Measurements from ENCODE around the gene KCNB1. TPM values are rescaled to one million over a fixed set of nuclear protein-coding genes. Genes with fewer than 3 reads are reported as not detected.

Gene KCNB1
- total and polyA plus RNA-seq, 2 donors (not counting 1 experiment from before 2014, with no cell fraction given), result under 0.01 to 0.07 TPM

DNA sequence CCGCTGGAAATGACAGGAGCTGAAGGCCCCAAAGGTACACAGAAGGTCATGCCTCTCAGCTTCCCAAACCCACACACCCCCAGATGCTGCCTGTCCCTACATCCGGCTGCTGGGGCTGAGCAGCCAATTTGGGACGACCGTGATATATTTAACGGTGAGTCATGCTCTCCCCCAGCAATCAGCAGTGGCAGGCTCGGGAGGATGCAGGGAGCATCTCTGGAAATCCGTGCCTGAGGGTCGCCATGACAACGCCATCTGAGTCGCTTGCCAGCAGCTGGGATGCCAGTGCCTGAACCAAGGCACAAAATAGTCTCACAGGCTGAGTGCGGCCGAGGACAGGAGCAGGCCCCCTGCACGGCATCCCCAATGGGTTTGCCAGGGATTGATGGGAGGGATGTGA, 57.9 kb downstream of the KCNB1 start:
- Histone ChIP-seq H3K79me2 (ENCODE audit: control insufficient read depth, insufficient read depth, low read length) (no peaks in the 10 kb centered on the region), H4K20me1 (ENCODE audit: control insufficient read depth, extremely low read depth, insufficient read depth, low read length) (no peaks in the 10 kb centered on the region), H3K27ac (ENCODE audit: insufficient read depth, low read length) (no peak overlapping the region), H3K4me1 (ENCODE audit: control insufficient read depth, extremely low read depth, insufficient read depth, low read length) (no peaks in the 10 kb centered on the region), H3K9ac (ENCODE audit: insufficient read depth, low read length) (no peak overlapping the region), H3K4me3 (replicated peaks in 1 of 4; ENCODE audit: control extremely low read depth in 1 of 4, insufficient read depth in 1 of 4, low read depth in 3 of 4, low read length in 4 of 4) (no peak overlapping the region), H3K27me3 (ENCODE audit: control insufficient read depth, insufficient read depth, low read length) (peaks cover 27% of the 10 kb centered on the region), H3K4me2 (ENCODE audit: extremely low read depth, insufficient read depth, low read length) (no peak overlapping the region), H2AFZ (ENCODE audit: low read length) (no peak overlapping the region), H3K9me3 (ENCODE audit: control insufficient read depth, insufficient read depth, low read depth, low read length) (no peaks in the 10 kb centered on the region), H3K36me3 (ENCODE audit: control insufficient read depth, insufficient read depth, low read length) (no peaks in the 10 kb centered on the region)
- peak in 1 of 2 donors; percentile 8 for DNase-seq (ENCODE audit: low read depth in 2 of 2)
- TF ChIP-seq, protein P1, sequence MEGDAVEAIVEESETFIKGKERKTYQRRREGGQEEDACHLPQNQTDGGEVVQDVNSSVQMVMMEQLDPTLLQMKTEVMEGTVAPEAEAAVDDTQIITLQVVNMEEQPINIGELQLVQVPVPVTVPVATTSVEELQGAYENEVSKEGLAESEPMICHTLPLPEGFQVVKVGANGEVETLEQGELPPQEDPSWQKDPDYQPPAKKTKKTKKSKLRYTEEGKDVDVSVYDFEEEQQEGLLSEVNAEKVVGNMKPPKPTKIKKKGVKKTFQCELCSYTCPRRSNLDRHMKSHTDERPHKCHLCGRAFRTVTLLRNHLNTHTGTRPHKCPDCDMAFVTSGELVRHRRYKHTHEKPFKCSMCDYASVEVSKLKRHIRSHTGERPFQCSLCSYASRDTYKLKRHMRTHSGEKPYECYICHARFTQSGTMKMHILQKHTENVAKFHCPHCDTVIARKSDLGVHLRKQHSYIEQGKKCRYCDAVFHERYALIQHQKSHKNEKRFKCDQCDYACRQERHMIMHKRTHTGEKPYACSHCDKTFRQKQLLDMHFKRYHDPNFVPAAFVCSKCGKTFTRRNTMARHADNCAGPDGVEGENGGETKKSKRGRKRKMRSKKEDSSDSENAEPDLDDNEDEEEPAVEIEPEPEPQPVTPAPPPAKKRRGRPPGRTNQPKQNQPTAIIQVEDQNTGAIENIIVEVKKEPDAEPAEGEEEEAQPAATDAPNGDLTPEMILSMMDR (conservative IDR thresholded peaks at IDR 0.05 in 1 of 2, IDR thresholded peaks at IDR 0.05 in 1 of 2; ENCODE audit: low read depth in 1 of 2, low read length in 2 of 2), result no peak
- TF ChIP-seq EZH2 (IDR thresholded peaks at IDR 0.05; ENCODE audit: low read length, missing control alignments), result no peak

DNA sequence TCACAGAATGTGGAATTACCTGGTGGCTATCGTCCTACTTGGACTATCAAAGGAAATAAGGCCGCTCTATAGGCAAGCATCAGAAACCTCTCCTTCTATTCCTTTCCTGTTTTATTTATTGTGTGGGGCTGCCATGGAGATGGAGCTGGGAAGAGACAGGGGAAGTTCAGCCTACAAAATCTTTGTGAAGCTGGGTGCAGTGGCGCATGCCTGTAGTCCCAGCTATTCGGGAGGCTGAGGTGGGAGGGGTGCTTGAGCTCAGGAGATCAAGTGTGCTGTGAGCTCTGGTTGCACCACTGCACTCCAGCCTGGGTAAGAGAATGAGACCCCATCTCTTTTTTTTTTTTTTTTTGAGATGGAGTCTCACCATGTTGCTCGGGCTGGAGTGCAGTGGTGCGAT, 60.3 kb downstream of the KCNB1 start:
- H3K4me3 ChIP-seq (replicated peaks in 1 of 4; ENCODE audit: control extremely low read depth in 1 of 4, insufficient read depth in 1 of 4, low read depth in 3 of 4, low read length in 4 of 4), result no peak overlapping the region
- DNase-seq (ENCODE audit: low read depth in 2 of 2), result no peak
- no peaks in the 10 kb centered on the region for H4K20me1 ChIP-seq (ENCODE audit: control insufficient read depth, extremely low read depth, insufficient read depth, low read length)
- TF ChIP-seq, protein P1 (conservative IDR thresholded peaks at IDR 0.05 in 1 of 2, IDR thresholded peaks at IDR 0.05 in 1 of 2; ENCODE audit: low read depth in 1 of 2, low read length in 2 of 2), result no peak
- TF ChIP-seq EZH2 (IDR thresholded peaks at IDR 0.05; ENCODE audit: low read length, missing control alignments), result no peak
- H3K4me1 ChIP-seq (ENCODE audit: control insufficient read depth, extremely low read depth, insufficient read depth, low read length), result no peaks in the 10 kb centered on the region
- H3K9ac ChIP-seq (ENCODE audit: insufficient read depth, low read length), result no peak overlapping the region
- H3K27ac ChIP-seq (ENCODE audit: insufficient read depth, low read length), result no peak overlapping the region
- no peak overlapping the region for H2AFZ ChIP-seq (ENCODE audit: low read length)
- no peak overlapping the region for H3K4me2 ChIP-seq (ENCODE audit: extremely low read depth, insufficient read depth, low read length)
- no peaks in the 10 kb centered on the region for H3K9me3 ChIP-seq (ENCODE audit: control insufficient read depth, insufficient read depth, low read depth, low read length)
- no peaks in the 10 kb centered on the region for H3K36me3 ChIP-seq (ENCODE audit: control insufficient read depth, insufficient read depth, low read length)
- no peaks in the 10 kb centered on the region for H3K79me2 ChIP-seq (ENCODE audit: control insufficient read depth, insufficient read depth, low read length)
- H3K27me3 ChIP-seq (ENCODE audit: control insufficient read depth, insufficient read depth, low read length), result peaks cover 16% of the 10 kb centered on the region

DNA sequence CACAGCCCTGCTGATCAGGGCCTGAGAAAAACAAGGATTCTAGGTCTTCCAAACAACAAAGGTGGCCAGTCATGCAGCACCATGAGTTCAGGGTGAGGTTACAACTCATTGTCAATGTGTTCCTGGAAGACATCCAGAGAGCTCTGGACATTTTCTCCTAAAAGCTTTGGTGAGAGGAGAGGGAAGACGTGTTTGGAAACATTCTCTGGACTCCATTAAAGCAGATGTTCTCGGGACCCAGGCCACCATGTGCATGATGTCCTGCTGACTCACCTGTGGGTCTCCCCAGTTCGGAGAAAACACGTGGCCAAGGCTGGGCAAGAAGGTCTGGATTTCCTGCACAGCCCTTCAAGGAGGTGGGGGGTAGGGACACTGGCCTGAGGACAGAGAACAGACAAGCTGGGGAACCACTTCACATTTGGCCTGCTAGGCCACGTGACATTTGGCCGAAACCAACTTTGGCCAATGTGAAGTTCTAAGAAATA, 61.6 kb downstream of the KCNB1 start:
- no peak for DNase-seq (ENCODE audit: low read depth in 2 of 2)
- no peak for TF ChIP-seq EZH2 (IDR thresholded peaks at IDR 0.05; ENCODE audit: low read length, missing control alignments)
- TF ChIP-seq, protein P1 (conservative IDR thresholded peaks at IDR 0.05 in 1 of 2, IDR thresholded peaks at IDR 0.05 in 1 of 2; ENCODE audit: low read depth in 1 of 2, low read length in 2 of 2), result no peak
- Histone ChIP-seq H3K27me3 (ENCODE audit: control insufficient read depth, insufficient read depth, low read length) (peaks cover 10% of the 10 kb centered on the region), H4K20me1 (ENCODE audit: control insufficient read depth, extremely low read depth, insufficient read depth, low read length) (no peaks in the 10 kb centered on the region), H3K79me2 (ENCODE audit: control insufficient read depth, insufficient read depth, low read length) (no peaks in the 10 kb centered on the region), H3K9ac (ENCODE audit: insufficient read depth, low read length) (no peak overlapping the region), H3K4me2 (ENCODE audit: extremely low read depth, insufficient read depth, low read length) (no peak overlapping the region), H3K4me1 (ENCODE audit: control insufficient read depth, extremely low read depth, insufficient read depth, low read length) (no peaks in the 10 kb centered on the region), H3K4me3 (replicated peaks in 1 of 4; ENCODE audit: control extremely low read depth in 1 of 4, insufficient read depth in 1 of 4, low read depth in 3 of 4, low read length in 4 of 4) (no peak overlapping the region), H3K27ac (ENCODE audit: insufficient read depth, low read length) (no peak overlapping the region), H2AFZ (ENCODE audit: low read length) (no peak overlapping the region), H3K9me3 (ENCODE audit: control insufficient read depth, insufficient read depth, low read depth, low read length) (no peaks in the 10 kb centered on the region), H3K36me3 (ENCODE audit: control insufficient read depth, insufficient read depth, low read length) (no peaks in the 10 kb centered on the region)

Measured in fibroblast of lung (primary cell).